Vagina (tissue), 2 donors: Measurements from ENCODE around the gene ZNF672.

Source experiments
- CTCF ChIP-seq, 3 experiments: fragments of 450-650 bp in 2 of 3; fragments of 200-600 bp in 1 of 3; sonication (generic) in 1 of 3; IDR thresholded peaks; one replicate each; pipeline ENCODE4 v1.5.1; 2017 to 2019; ENCODE audit warnings: antibody characterized with exemption in 3 of 3, mild to moderate bottlenecking in 2 of 3, moderate library complexity in 2 of 3
- POLR2AphosphoS5 ChIP-seq, 2 donors: sonication (generic); formaldehyde crosslinking; IDR thresholded peaks; one replicate each; pipeline ENCODE4 v1.9.0; 2017; ENCODE audit warnings: antibody characterized with exemption in 2 of 2, mild to moderate bottlenecking in 2 of 2, low read depth in 1 of 2; ENCODE audit not compliant: insufficient read depth in 1 of 2

- no peak for TF ChIP-seq POLR2AphosphoS5 (IDR thresholded peaks at IDR 0.05; ENCODE audit: insufficient read depth in 1 of 2, low read depth in 1 of 2)
- no peak for TF ChIP-seq CTCF (IDR thresholded peaks at IDR 0.05)
Measured at GRCh38 chr1:248825573-248825908, 12.5 kb upstream of the ZNF672 start.
